Stimulated activated CD4-positive, alpha-beta T cell treated with anti-CD3 and anti-CD28 coated beads, Interleukin-4, amount 100 ng/mL, for 24 hours (primary cell): ENCODE data around the gene SNAI3.

Experiments used
- DNase-seq: peaks from one replicate; pipeline ENCODE4 v3.0.0-alpha.2; 2020

SNAI3 gene

DNA sequence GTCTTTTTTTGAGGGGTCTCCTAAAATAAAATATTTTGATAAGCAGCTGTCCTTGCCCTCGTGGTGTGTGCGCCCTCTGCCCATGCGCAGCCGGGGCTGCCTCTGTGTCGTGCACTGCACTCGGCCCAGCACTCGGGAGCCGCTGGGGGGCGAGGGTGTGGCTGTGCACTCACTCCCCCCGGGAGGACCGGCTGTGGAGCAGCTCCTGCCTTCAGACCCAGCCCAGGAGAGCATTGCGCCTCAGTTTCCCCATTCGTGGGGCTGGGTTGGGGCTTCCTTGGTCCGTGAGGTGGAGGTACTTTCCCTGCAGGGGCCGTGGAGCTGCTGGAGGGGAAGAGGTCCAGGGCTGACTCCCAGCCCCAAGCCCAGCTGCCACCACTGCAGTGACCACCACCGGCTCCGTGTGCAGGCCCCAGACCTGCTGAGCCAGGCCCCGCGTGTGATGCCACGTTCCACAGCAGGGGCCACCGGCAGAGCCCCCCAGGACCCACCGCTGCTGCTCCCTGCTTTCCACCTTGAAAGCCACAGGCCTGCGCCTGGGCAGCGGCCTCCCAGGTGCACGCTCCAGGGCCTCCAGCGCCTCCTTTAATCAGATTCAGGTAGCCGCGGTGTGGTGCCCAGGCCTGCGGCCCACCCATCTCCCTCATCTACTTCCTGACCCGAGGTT lies 54.3 kb downstream of the SNAI3 start:
- DNase-seq: no peak

DNA sequence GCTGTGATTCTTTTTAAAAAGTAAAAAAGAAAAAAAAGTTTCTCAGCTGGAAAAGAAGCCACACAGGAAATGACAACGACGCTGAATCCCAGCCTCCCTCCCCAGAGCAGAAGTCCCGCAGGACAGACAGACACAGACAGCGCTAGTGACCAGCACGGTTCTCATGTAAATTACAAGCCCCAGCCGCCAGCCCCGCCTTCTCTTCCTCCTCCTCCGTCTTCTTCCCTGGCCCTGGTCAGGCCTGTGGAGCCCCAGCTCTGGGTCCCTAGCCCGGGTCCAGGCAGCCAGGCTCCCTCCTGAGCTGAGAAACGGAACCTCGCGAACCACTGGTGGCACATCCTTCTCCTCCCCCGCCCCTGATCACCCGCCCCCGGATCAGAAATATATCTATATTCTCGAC lies 54.9 kb downstream of the SNAI3 start:
- no peak for DNase-seq

DNA sequence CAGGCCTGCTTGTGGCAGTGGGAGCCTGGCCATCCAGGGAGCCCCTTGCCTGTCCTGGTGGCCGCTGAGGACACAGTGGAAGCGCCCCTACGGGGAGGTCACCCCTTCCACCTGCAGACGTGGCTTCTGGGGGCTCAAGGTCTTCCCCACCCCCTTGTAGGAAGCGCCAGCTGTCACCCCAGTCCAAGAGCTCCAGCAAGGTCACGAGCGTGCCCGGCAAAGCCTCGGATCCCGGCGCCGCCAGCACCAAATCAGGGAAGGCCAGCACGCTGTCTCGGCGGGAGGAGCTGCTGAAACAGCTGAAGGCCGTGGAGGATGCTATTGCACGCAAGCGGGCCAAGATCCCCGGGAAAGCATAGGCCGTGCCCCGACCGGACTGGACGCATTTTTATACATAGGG lies 55.4 kb downstream of the SNAI3 start:
- no peak for DNase-seq

DNA sequence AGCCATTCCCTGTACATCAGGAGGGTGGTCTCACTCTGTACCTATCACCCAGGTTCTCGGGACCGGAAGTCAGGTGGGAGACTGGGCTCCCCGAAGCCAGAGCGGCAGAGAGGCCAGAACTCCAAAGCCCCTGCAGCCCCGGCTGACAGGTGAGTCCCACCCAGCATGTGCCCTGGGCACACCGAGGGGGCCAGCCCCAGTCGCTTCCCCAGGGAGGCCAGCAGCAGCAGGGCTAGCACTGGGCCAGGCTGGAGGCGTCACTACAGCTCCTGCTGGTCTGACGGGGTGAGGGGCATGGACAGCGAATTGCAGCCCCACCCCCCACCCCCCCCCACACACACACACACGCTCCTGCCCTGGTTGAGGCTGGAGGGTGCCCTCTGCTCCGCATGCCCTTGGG lies 55.9 kb downstream of the SNAI3 start:
- DNase-seq: no peak

DNA sequence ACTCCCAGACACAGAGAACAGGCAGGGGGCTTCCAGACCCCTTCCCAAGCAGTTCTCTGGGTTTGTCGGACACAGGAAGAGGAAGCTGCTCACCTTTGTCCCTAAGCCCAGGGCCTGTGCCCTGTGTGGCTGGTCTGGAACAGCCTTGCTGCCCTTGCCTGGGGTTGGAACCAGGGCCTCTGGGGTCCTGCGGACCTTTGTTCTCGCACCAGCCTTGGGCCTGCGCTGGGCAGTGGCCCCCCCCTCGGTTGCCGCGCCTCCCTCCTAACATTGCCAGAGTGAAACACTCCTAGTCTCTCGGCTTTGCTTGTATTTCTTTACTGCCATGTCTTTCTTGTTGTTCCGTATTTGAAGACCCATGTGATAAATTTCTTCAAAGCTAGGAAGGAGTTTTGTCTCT lies 56.5 kb downstream of the SNAI3 start:
- DNase-seq: no peak

DNA sequence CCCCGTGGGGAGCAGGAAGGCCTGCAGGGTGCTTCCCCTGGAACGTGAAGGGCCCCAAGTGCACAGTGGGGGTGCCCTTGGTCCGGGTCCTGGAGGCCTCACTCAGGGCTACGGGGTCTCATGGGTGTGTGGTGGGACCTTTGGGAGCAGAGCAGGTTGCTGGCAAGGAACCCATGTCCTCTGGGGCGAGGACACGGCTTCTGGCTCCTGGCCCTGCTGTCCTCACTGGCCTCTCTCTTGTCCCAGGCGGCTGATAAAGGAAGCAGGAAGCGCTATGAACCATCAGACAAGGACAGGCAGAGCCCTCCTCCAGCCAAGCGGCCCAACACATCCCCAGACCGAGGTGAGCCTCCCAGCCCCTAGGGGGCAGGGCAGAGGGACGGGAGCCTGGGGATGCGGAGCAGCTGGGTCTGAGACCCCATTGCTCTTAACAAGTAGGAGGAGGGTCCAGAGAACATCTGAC lies 57.8 kb downstream of the SNAI3 start:
- no peak for DNase-seq
